NCI-H187 (cell line): ENCODE measurements around the gene RXRA.

Experiments
- DNase-seq, 2 experiments: peaks; one replicate each; lab custom pipeline; 2025; lab: John Stamatoyannopoulos, UW

The RXRA gene

DNA sequence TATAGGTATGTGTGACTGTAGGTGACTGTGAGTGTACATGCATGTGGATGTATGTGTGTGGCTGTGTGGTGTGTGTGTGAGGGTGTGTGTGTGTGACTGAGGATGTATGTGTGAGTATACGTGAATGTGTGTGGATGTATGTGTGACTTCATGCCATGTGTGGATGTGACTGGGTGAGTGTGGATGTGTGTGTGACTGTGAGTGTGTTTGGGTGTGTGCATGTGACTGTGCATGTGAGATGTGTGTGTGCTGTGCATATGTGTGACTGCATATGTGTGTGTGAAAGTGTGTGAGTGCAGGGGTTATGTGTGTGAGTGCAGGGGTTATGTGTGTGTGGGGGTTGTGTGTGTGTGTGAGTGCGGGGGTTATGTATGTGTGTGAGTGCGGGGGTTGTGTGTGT lies 42.3 kb downstream of the RXRA start:
- no peak for DNase-seq

DNA sequence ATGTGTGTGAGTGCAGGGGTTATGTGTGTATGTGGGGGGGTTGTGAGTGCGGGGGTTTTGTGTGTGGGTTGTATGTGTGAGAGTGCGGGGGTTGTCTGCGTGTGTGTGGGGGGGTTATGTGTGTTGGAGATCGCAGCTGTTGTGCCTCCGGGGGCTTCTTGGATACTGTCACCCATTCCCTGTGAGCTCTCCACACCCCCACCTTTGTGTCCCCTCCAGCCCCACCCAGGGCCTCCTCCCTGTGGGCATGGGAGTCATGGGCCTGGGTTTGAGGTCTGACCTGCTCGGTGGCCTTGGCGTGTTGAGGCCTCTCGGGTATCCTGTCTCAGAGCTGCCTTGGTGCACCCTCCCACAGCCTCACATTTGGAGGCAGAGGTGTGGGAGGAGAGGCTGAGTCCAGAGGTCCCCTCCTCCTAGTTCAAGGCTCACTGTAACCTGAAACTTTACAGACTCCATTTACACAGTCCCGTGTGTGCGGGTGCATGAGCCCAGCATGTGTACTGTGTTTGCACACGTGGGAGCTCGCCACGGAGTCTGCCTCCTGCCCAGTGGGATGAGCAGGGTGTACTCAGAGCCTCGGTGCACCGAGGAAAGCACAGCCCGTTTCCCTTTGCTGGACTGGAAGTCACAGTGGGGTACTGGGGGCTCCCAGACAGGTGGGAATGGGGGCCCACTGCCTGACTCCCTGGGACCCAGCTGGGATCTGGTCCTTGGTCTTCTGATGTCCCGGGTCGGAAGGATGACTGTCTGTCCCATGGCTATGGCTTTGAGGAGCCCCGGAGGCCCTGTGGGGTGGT lies 43.4 kb downstream of the RXRA start:
- DNase-seq, result no peak

DNA sequence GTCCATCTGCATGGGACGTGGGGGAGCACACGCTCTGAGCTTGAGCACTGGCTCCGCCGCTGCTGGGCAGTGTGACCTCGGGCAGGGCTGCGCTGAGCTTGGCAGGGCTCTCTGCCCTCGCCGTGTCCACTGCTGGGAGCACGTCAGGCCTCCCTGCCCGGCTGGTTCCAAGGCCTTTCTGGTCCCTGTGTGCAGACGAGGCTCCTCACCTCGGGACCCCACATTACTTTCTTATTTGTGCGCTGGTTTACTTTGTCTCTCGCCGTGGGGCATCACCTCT lies 43.9 kb downstream of the RXRA start:
- no peak for DNase-seq

DNA sequence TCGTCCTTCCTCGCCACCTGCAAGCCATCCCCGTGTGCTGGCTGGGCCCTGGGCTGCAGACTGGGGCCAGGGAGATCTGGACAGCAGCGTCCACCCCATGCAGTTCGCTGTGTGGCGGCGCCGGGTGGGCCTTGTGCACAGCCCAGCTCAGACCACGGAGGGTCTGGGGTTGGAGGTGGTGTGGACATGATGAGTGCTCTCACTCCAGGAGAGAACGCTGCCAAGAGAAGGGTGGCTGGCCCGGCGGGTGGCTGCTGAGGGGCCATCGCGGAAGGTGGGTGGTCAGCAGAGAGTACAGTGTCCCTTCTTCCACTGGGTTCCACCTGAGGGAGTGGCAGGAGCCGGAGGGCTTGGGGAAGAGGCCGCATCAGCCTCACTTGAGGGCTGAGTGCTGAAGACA lies 44.4 kb downstream of the RXRA start:
- DNase-seq, result no peak

GRCh38 chr9:134371731-134372130 lies 45.5 kb downstream of the RXRA start:
- DNase-seq, result no peak

DNA sequence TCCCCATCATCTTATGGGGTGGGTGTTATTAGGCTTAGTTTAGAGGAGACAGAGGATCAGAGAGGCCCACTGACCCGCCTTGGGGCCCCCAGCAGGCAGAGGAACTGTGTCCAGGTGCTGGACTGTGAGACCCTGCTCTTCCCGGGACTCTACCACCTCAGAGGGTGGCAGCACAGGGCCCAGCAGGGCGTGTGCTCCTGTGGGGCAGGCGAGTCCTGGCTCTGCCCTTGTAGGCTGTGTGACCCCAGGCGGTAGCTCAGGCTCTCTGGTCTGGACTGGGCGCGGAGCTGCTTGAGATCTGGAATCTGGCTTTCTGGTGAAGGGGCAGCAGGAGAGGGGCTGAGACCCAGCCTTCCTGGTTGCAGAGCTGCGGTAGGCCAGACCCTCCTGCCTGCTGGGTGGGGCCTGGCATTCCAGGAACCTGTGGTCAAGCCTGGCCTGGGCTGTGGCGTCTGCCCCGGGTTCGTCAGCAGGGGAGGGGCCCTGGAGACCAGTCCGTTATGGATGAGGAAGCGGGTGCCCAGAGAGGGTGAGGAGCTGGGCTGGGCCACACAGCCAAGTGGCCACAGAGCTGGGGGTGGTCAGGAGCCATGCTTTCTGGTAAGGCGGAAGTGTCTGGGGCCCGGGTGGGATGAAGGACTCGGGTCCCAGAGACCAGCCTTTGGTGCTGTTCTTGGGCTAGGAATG lies 46.5 kb downstream of the RXRA start:
- no peak for DNase-seq

GRCh38 chr9:134373269-134373668 lies 47.0 kb downstream of the RXRA start:
- DNase-seq, result no peak

GRCh38 chr9:134373953-134374300 lies 47.7 kb downstream of the RXRA start:
- DNase-seq, result no peak

DNA sequence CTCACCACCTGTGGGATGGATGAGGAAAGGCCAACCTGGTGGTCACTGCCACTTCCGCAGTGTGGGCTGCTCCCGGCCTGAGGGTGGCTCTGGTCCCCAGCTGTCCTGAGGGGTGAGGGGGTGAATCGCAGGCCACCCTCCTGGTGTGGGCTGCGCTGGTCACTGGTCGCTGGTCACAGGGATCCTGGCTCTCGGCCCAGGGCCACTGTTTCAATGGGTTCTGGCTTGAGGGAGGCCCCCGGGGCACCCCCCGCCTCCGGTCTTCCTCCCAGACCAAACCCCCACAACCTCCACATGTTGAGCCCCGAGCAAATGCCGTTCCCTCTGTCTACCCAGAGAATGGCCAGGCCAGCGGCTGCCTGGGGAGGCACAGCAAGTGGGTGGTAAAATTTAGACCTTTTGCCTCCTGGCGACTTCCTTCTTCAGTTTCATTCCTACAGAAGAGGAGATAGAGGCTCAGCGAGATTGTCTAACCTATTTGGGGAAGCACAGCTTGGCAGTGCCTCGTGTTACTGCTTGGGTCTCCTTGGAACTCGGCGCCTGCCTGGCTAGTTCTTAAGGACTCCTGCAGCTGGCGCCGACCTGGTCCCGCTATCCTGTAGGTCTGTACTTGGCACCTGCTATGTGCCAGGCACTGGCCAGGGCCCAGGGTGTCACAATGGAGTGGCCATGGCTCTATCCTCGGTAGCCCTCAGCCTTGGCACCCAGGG lies 48.2 kb downstream of the RXRA start:
- no peak for DNase-seq

DNA sequence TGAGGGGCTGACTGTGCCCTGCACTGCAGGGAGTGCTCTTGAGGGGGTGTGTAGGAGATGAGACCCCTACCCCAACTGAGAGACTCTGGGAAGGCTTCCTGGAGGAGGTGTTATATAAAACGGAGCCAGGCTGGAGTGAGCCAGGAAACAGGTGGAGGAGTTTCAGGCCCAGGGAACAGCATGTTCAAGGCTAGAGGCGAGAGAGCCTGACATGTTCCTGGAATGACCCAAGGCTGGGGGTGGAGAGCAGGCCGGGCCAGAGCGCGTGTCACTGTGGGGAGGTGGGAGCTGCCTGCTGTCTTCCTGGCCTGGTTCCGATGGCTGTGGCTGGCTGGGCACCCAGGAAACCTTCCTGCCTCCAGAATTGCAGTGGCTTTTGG lies 48.7 kb downstream of the RXRA start:
- no peak for DNase-seq

GRCh38 chr9:134375430-134376385 lies 49.5 kb downstream of the RXRA start:
- DNase-seq, result no peak

- no peak for DNase-seq
Measured at GRCh38 chr9:134376386-134377142, 50.3 kb downstream of the RXRA start.

DNA sequence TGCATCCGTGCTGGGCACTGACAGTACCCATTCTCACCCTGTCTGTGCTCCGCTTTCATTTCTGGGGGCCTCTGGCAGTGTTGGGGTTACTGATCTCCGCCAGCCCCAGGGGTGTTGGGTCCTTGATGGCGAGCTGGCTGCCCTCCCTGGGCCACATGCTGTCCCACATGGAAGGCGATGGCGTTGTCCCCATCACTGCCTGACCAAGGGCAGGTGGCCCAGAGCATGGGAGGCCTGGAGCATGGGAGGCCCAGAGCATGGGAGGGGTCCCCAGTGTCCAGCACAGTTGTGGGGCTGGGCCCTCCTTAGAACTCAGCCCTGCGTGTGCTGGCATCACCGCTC lies 50.9 kb downstream of the RXRA start:
- DNase-seq, result no peak

DNA sequence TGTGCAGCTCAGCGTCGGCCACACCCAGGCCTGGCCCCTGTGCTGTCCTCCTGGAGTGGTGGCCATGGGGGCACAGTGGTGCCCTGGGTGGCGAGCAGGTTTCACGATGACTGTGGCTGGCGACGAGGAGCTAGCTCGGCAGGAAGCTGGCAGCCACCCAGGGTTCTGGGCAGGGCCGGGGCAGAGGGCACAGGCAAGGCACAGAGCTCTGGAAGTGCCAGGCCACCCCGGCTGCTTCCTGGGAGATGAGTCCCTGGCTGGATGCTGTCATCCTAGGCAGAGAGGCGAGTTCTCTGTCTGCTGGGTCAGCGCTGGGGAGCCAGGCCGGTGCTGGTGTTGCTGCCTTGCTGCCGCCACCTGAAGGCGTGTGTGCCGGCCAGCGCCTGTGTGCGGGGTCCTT lies 51.7 kb downstream of the RXRA start:
- DNase-seq, result no peak

- no peak for DNase-seq
Measured at GRCh38 chr9:134378901-134379338, 52.7 kb downstream of the RXRA start.

GRCh38 chr9:134379831-134380365 lies 53.6 kb downstream of the RXRA start:
- no peak for DNase-seq

DNA sequence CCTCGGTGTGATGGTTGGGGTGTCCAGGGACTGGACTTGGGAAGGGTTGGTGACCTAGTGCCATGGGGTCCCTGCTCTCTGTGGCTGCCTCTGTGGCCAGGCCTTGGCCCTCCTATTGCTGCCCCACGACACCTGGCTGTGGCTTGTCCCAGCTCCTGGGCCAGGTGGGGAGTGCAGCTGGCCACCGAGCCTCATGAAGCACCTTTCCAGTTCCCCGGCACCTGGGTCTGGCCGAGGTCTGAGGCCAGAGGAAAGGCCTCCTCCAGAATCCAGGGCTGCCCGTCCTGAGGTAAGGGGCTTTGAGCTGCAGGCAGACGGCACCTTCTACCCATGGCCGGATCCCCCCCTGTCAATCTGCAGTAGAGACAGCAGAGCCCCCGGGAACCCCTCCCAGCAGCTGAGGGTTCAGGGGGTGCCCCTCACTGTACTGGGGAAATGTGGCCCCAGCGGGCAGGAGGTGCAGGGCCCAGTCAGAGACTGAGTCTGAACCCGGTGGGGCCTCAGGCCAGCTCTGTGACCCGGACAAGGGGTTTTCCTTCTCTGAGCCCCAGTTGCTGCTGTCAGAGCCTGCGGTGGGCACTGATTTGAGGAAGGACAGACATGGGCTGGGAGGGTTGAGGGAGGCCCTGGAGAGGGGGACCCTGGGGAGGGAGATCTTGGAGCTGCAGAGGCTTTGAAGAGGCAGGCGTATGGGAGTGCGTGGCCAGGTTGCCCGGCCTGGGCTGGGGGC lies 54.5 kb downstream of the RXRA start:
- no peak for DNase-seq

- no peak for DNase-seq
Measured at GRCh38 chr9:134381272-134381661, 55.0 kb downstream of the RXRA start.

- no peak for DNase-seq
Measured at GRCh38 chr9:134381671-134382516, 55.6 kb downstream of the RXRA start.

GRCh38 chr9:134382733-134383132 lies 56.5 kb downstream of the RXRA start:
- no peak for DNase-seq
